ENCODE results near the gene SGCG. TPM values are rescaled to one million over a fixed set of nuclear protein-coding genes. Genes with fewer than 3 reads are reported as not detected.

The SGCG gene
- total and polyA plus RNA-seq, 10 of the 15 experiments (the other 5 are each of a cell fraction or from before 2014, with no cell fraction given), result not detected

- no peaks in the 10 kb centered on the region for H3K27me3 ChIP-seq (replicated peaks in 1 of 2; ENCODE audit: control insufficient read depth in 2 of 2, insufficient read depth in 2 of 2, low read length in 1 of 2)
- H3K79me2 ChIP-seq (ENCODE audit: control insufficient read depth, insufficient read depth, low read length), result no peaks in the 10 kb centered on the region
- H3K9me3 ChIP-seq (replicated peaks; ENCODE audit: control insufficient read depth, insufficient read depth, low read length), result peaks cover 4% of the 10 kb centered on the region
- no peaks in the 10 kb centered on the region for H4K20me1 ChIP-seq (ENCODE audit: control insufficient read depth, insufficient read depth)
- ChIA-PET CTCF (no interaction called here), RAD21 (ENCODE audit: unreplicated experiment) (no interaction called here), POLR2A (no interaction called here), SMC1A (ENCODE audit: uncharacterized antibody, unreplicated experiment) (no interaction called here)
- H2AFZ ChIP-seq (ENCODE audit: control insufficient read depth, low read depth, low read length), result no peak overlapping the region
- DNase-seq (ENCODE audit: low read depth, low spot score) (no peak), FAIRE-seq (peak; percentile 18), ATAC-seq (no peak)
- no peak overlapping the region for H3K4me2 ChIP-seq (ENCODE audit: control insufficient read depth, insufficient read depth)
- in situ Hi-C loops (cut with MboI), result no loop called here
- H3K36me3 ChIP-seq (ENCODE audit: control insufficient read depth in 2 of 2, insufficient read depth in 2 of 2, low read length in 1 of 2), result peaks cover 3 to 14% of the 10 kb centered on the region in 2 experiments; a peak in 3 of 4 replicates
- no peak overlapping the region for H3K4me3 ChIP-seq
- no peak overlapping the region for H3K9ac ChIP-seq (ENCODE audit: control insufficient read depth, insufficient read depth, low read length)
- no peak overlapping the region for H3K27ac ChIP-seq (ENCODE audit: control insufficient read depth, insufficient read depth)
- TF ChIP-seq STAT3 (IDR thresholded peaks at IDR 0.05; ENCODE audit: low read depth, low read length), result no peak
- no peak for TF ChIP-seq NFYA (IDR thresholded peaks at IDR 0.05; ENCODE audit: borderline replicate concordance, low read depth, low read length)
- TF ChIP-seq RUNX3 (IDR thresholded peaks at IDR 0.05; ENCODE audit: low read length), result no peak
- TF ChIP-seq CHD2 (IDR thresholded peaks at IDR 0.05; ENCODE audit: borderline replicate concordance, low read depth, low read length), result no peak
- no peak for TF ChIP-seq ZNF24 (IDR thresholded peaks at IDR 0.05)
- no peak for TF ChIP-seq MEF2A (IDR thresholded peaks at IDR 0.05; ENCODE audit: insufficient read depth, low read depth, low read length)
- TF ChIP-seq EGR1 (IDR thresholded peaks at IDR 0.05; ENCODE audit: borderline replicate concordance in 1 of 2, low read depth in 2 of 2, low read length in 2 of 2), result no peak
- no peak for TF ChIP-seq WRNIP1 (IDR thresholded peaks at IDR 0.05; ENCODE audit: borderline replicate concordance, low read depth, low read length)
- TF ChIP-seq ZNF384 (IDR thresholded peaks at IDR 0.05; ENCODE audit: borderline replicate concordance, low read depth, low read length), result no peak
- no TSS peak for BruUV-seq (replicated peaks)
- 92% methylated on average over 1 of the region's 1 CpG for WGBS (ENCODE audit: insufficient coverage, insufficient replicate concordance, low lambda C conversion rate, missing lambda C conversion rate)
- H3K4me1 ChIP-seq (ENCODE audit: control insufficient read depth, insufficient read depth, low read length), result no peaks in the 10 kb centered on the region
- intact Hi-C loops (cut with micrococcal nuclease; ENCODE audit: unreplicated experiment), result no loop called here
These were observed 158.4 kb downstream of the SGCG start for GRCh38 chr13:23339225-23339624.

All from GM12878 (cell line).